H1 (cell line): ENCODE results near the gene MTPN. TPM values are rescaled to one million over a fixed set of nuclear protein-coding genes. Genes with fewer than 3 reads are reported as not detected.

Experiments
- CTCF ChIA-PET: fragments of 300-600 bp; sonication (Branson Sonifier 250); formaldehyde crosslinking; loops from one replicate; lab custom pipeline; 2021; ENCODE audit not compliant: partially characterized antibody; lab: Charles Lee
- POLR2A ChIA-PET: fragments of 300-600 bp; sonication (Branson Sonifier 250); formaldehyde crosslinking; loops from one replicate; lab custom pipeline; 2021; ENCODE audit warnings: inconsistent platforms; ENCODE audit not compliant: partially characterized antibody; lab: Charles Lee
- DNase-seq, 2 experiments: peaks; one replicate each; pipeline versions ENCODE4 v3.0.0 to v3.0.0-alpha.2; 2010 to 2022; ENCODE audit warnings: low spot score in 2 of 2, low read depth in 1 of 2, mixed read lengths in 1 of 2
- FAIRE-seq: peaks from 2 replicates; lab custom pipeline; 2011; peaks lifted over from hg19 to GRCh38; lab: Jason Lieb, UNC
- H2AFZ ChIP-seq: 2 replicates; pipeline ENCODE4 v1.8.1; 2012; ENCODE audit warnings: low read length, inconsistent platforms
- H2AK5ac ChIP-seq: 2 replicates; pipeline ENCODE4 v1.6.1; 2013; ENCODE audit warnings: low read depth, low read length
- H2BK120ac ChIP-seq: replicated peaks from 2 replicates; pipeline ENCODE3; 2013; ENCODE audit warnings: low read depth, low read length, inconsistent platforms
- H2BK12ac ChIP-seq: 2 replicates; pipeline ENCODE4 v1.6.1; 2013; ENCODE audit warnings: low read depth, low read length
- H2BK15ac ChIP-seq: 2 replicates; pipeline ENCODE4 v1.6.1; 2013; ENCODE audit warnings: low read length
- H2BK20ac ChIP-seq: 2 replicates; pipeline ENCODE4 v1.6.1; 2013; ENCODE audit warnings: low read length
- H2BK5ac ChIP-seq: 2 replicates; pipeline ENCODE4 v1.6.1; 2013; ENCODE audit warnings: low read depth, low read length
- H3K14ac ChIP-seq: 2 replicates; pipeline ENCODE4 v1.6.1; 2013; ENCODE audit warnings: inconsistent platforms; ENCODE audit not compliant: insufficient read length
- H3K18ac ChIP-seq: 2 replicates; pipeline ENCODE4 v1.6.1; 2013; ENCODE audit warnings: low read length; ENCODE audit errors: extremely low read depth
- H3K23ac ChIP-seq: 2 replicates; pipeline ENCODE4 v1.6.1; 2013; ENCODE audit warnings: inconsistent platforms; ENCODE audit not compliant: insufficient read length
- H3K23me2 ChIP-seq: 2 replicates; pipeline ENCODE4 v1.6.1; 2013; ENCODE audit warnings: low read depth, low read length
- H3K27ac ChIP-seq: 2 replicates; pipeline ENCODE4 v1.6.1; 2011; ENCODE audit warnings: low read depth, low read length, inconsistent platforms
- H3K27me3 ChIP-seq, 4 experiments: replicated peaks in 1 of 4; 1 replicate in 1 of 4; 2 replicates in 3 of 4; pipeline versions ENCODE4 v1.6.1 to v1.8.1; 2011 to 2013; ENCODE audit warnings: low read length in 3 of 4, mild to moderate bottlenecking in 3 of 4, inconsistent platforms in 2 of 4, mixed read lengths in 2 of 4, moderate library complexity in 1 of 4; ENCODE audit not compliant: control insufficient read depth in 3 of 4, insufficient read depth in 3 of 4; ENCODE audit errors: extremely low read depth in 1 of 4
- H3K36me3 ChIP-seq, 4 experiments: 2 replicates each; pipeline versions ENCODE4 v1.6.1 to v1.8.1; 2011 to 2013; ENCODE audit warnings: mild to moderate bottlenecking in 4 of 4, low read length in 3 of 4, moderate library complexity in 2 of 4, control low read depth in 1 of 4, inconsistent platforms in 1 of 4; ENCODE audit not compliant: insufficient read depth in 4 of 4, control insufficient read depth in 2 of 4
- H3K4ac ChIP-seq: replicated peaks from 2 replicates; pipeline ENCODE3; 2013; ENCODE audit warnings: low read length, low read depth, mixed read lengths, inconsistent platforms; ENCODE audit not compliant: insufficient read length
- H3K4me1 ChIP-seq, 4 experiments: replicated peaks in 1 of 4; 1 replicate in 1 of 4; 2 replicates in 3 of 4; pipeline versions ENCODE4 v1.6.1 to v1.8.1; 2011 to 2013; ENCODE audit warnings: low read length in 3 of 4, inconsistent platforms in 2 of 4, mixed read lengths in 1 of 4; ENCODE audit not compliant: insufficient read depth in 4 of 4, control insufficient read depth in 3 of 4
- H3K4me2 ChIP-seq, 2 experiments: 2 replicates each; pipeline versions ENCODE4 v1.6.1 to v1.8.1; 2011 to 2013; ENCODE audit warnings: low read depth in 2 of 2, low read length in 2 of 2, control low read depth in 1 of 2, inconsistent platforms in 1 of 2, mild to moderate bottlenecking in 1 of 2; ENCODE audit not compliant: insufficient read depth in 1 of 2
- H3K4me3 ChIP-seq, 4 experiments: fragments of 200-600, 300-600 bp in 1 of 4; sonication (generic), shearing (Covaris generic), sonication (Bioruptor Twin) in 1 of 4; 2 replicates each; pipeline versions ENCODE4 v1.5.1 to v1.8.1; 2011 to 2016; ENCODE audit warnings: low read length in 4 of 4, low read depth in 3 of 4, control low read depth in 2 of 4, inconsistent platforms in 2 of 4, mild to moderate bottlenecking in 2 of 4, mixed read lengths in 1 of 4, moderate library complexity in 1 of 4; ENCODE audit not compliant: insufficient read depth in 2 of 4; ENCODE audit errors: extremely low read depth in 1 of 4
- H3K56ac ChIP-seq: replicated peaks from 2 replicates; pipeline ENCODE3; 2013; ENCODE audit warnings: low read depth, mild to moderate bottlenecking, mixed read lengths, low read length, inconsistent platforms; ENCODE audit not compliant: insufficient read length
- H3K79me1 ChIP-seq: 2 replicates; pipeline ENCODE4 v1.6.1; 2013; ENCODE audit warnings: low read depth, low read length, control low read depth
- H3K79me2 ChIP-seq, 2 experiments: 2 replicates each; pipeline versions ENCODE4 v1.6.1 to v1.8.1; 2012 to 2013; ENCODE audit warnings: low read length in 2 of 2, mild to moderate bottlenecking in 2 of 2, inconsistent platforms in 1 of 2; ENCODE audit not compliant: insufficient read depth in 2 of 2, control insufficient read depth in 1 of 2
- H3K9ac ChIP-seq, 4 experiments: replicated peaks in 1 of 4; 1 replicate in 1 of 4; 2 replicates in 3 of 4; pipeline versions ENCODE4 v1.6.1 to v1.8.1; 2011 to 2013; ENCODE audit warnings: low read depth in 3 of 4, low read length in 3 of 4, control low read depth in 2 of 4, mild to moderate bottlenecking in 2 of 4, moderate library complexity in 2 of 4, inconsistent platforms in 1 of 4; ENCODE audit errors: extremely low read depth in 1 of 4
- H3K9me3 ChIP-seq, 2 experiments: 2 replicates each; pipeline versions ENCODE4 v1.6.1 to v1.8.1; 2012 to 2013; ENCODE audit warnings: mild to moderate bottlenecking in 2 of 2, moderate library complexity in 2 of 2, control low read depth in 1 of 2, inconsistent platforms in 1 of 2, low read depth in 1 of 2, low read length in 1 of 2, mixed read lengths in 1 of 2; ENCODE audit not compliant: insufficient read depth in 2 of 2
- H4K20me1 ChIP-seq, 2 experiments: replicated peaks in 1 of 2; 2 replicates each; pipeline versions ENCODE3 to v1.8.1; 2011 to 2013; ENCODE audit warnings: inconsistent platforms in 2 of 2, low read length in 2 of 2, mild to moderate bottlenecking in 1 of 2; ENCODE audit not compliant: insufficient read depth in 2 of 2, control insufficient read depth in 1 of 2
- H4K5ac ChIP-seq: 2 replicates; pipeline ENCODE4 v1.6.1; 2013; ENCODE audit warnings: low read length, low read depth, mixed read lengths, inconsistent platforms; ENCODE audit not compliant: insufficient read length
- H4K8ac ChIP-seq: 2 replicates; pipeline ENCODE4 v1.8.0; 2013; ENCODE audit warnings: mild to moderate bottlenecking, moderate library complexity, low read length, inconsistent platforms; ENCODE audit not compliant: insufficient read depth; ENCODE audit errors: extremely low read depth
- H4K91ac ChIP-seq: replicated peaks from 2 replicates; pipeline ENCODE3; 2013; ENCODE audit warnings: low read length, mixed read lengths, inconsistent platforms; ENCODE audit not compliant: insufficient read length
- ASH2L ChIP-seq: fragments of 200-600, 300-600 bp; sonication (generic); IDR thresholded peaks from one replicate; pipeline ENCODE4 v1.7.1; 2017; ENCODE audit warnings: low read length
- BRCA1 ChIP-seq: IDR thresholded peaks from 2 replicates; pipeline ENCODE4 v1.6.1; 2012; ENCODE audit warnings: low read depth, low read length, improper control_type of control experiment
- CBX5 ChIP-seq: fragments of 300-800, 300-1000 bp; sonication (generic); IDR thresholded peaks from 2 replicates; pipeline ENCODE4 v1.7.1; 2016; ENCODE audit warnings: antibody characterized with exemption, low read length, low read depth
- CHD2 ChIP-seq: IDR thresholded peaks from 2 replicates; pipeline ENCODE4 v1.6.1; 2012; ENCODE audit warnings: low read length, improper control_type of control experiment
- EGR1 ChIP-seq: IDR thresholded peaks from 2 replicates; pipeline ENCODE4 v1.6.1; 2011; ENCODE audit warnings: low read depth, low read length, borderline replicate concordance
- GABPA ChIP-seq: IDR thresholded peaks from 2 replicates; pipeline ENCODE4 v1.6.1; 2011; ENCODE audit warnings: mild to moderate bottlenecking, low read length, moderate library complexity, borderline replicate concordance; ENCODE audit not compliant: insufficient read depth
- NRF1 ChIP-seq: IDR thresholded peaks from 2 replicates; pipeline ENCODE4 v1.6.1; 2011; ENCODE audit warnings: mild to moderate bottlenecking, low read depth, low read length, improper control_type of control experiment
- POLR2AphosphoS5 ChIP-seq: IDR thresholded peaks from 2 replicates; pipeline ENCODE4 v1.6.1; 2011; ENCODE audit warnings: low read depth, low read length
- RBBP5 ChIP-seq: IDR thresholded peaks from 2 replicates; pipeline ENCODE4 v1.7.1; 2012; ENCODE audit warnings: low read depth, mild to moderate bottlenecking, inconsistent platforms, low read length, moderate library complexity, borderline replicate concordance
- SAP30 ChIP-seq: fragments of 300-600 bp; sonication (generic); IDR thresholded peaks from 2 replicates; pipeline ENCODE4 v1.7.1; 2012; ENCODE audit warnings: low read length, moderate library complexity, mild to moderate bottlenecking, inconsistent platforms; ENCODE audit not compliant: insufficient read depth, insufficient replicate concordance
- SIRT6 ChIP-seq: IDR thresholded peaks from one replicate; pipeline ENCODE4 v1.7.1; 2012; ENCODE audit warnings: low read length, inconsistent platforms
- SP1 ChIP-seq: IDR thresholded peaks from 2 replicates; pipeline ENCODE4 v1.6.1; 2011; ENCODE audit warnings: low read depth, low read length
- SP4 ChIP-seq: IDR thresholded peaks from 2 replicates; pipeline ENCODE4 v1.6.1; 2012; ENCODE audit warnings: low read length, inconsistent platforms
- SRF ChIP-seq: IDR thresholded peaks from 2 replicates; pipeline ENCODE4 v1.6.1; 2011; ENCODE audit warnings: mild to moderate bottlenecking, low read depth, low read length, moderate library complexity
- SUZ12 ChIP-seq: fragments of 200-600 bp; sonication (generic); IDR thresholded peaks from 2 replicates; pipeline ENCODE4 v1.6.1; 2012; ENCODE audit warnings: mild to moderate bottlenecking, inconsistent platforms, low read length, moderate library complexity, mixed read lengths
- TBP ChIP-seq: IDR thresholded peaks from 2 replicates; pipeline ENCODE4 v1.6.1; 2011; ENCODE audit warnings: low read depth, low read length, improper control_type of control experiment
- WGBS, 2 experiments: shearing (Covaris generic) in 1 of 2; methylation state at CpG; one replicate each; pipeline versions ENCODE4 v1.1.6 to v1.1.7; 2013 to 2015; ENCODE audit warnings: low lambda C conversion rate in 2 of 2, mixed read lengths in 2 of 2, inconsistent platforms in 1 of 2, low coverage in 1 of 2, missing lambda C conversion rate in 1 of 2; ENCODE audit not compliant: insufficient replicate concordance in 2 of 2, insufficient coverage in 1 of 2, insufficient read length in 1 of 2; ENCODE audit errors: extremely low coverage in 1 of 2, missing lambda C conversion rate in 1 of 2; 5-methylcytosine and 5-hydroxymethylcytosine counted together
- polyA plus RNA-seq, 7 experiments: library from polyadenylated mRNA; depleted of rRNA in 3 of 7; stranded (reverse) in 5 of 7; unstranded in 2 of 7; fragments of >200 nt in 5 of 7; fragments of 200-250 nt in 2 of 7; gene quantifications; 1 replicate in 5 of 7; 2 replicates in 1 of 7; 4 replicates in 1 of 7; pipeline versions ENCODE4 v1.2.1 to v1.2.3, GENCODE V29; 2011 to 2013; ENCODE audit warnings: missing spikeins in 2 of 7, mixed read lengths in 2 of 7
- total RNA-seq: library from RNA; stranded (reverse); fragmentation: NEBNext Ultra II Directional; extraction: Animal tissue kit (Norgen Biotek cat#: 25700); gene quantifications from 2 replicates; pipeline ENCODE4 v1.2.1, GENCODE V29; 2021

The MTPN gene
- total and polyA plus RNA-seq, 2 of the 8 experiments (the other 6 are each of a cell fraction or from before 2014, with no cell fraction given): 33.0 to 101 TPM

GRCh38 chr7:135918134-135918533, 59.0 kb downstream of the MTPN start:
- no peak overlapping the region for H4K5ac ChIP-seq
- H3K14ac ChIP-seq: no peak overlapping the region
- H3K4me2 ChIP-seq: no peak overlapping the region
- no peak overlapping the region for H4K91ac ChIP-seq
- no peak overlapping the region for H2AFZ ChIP-seq
- no peaks in the 10 kb centered on the region for H3K79me1 ChIP-seq
- CTCF ChIA-PET: no interaction called here
- H3K23ac ChIP-seq: no peak overlapping the region
- H3K23me2 ChIP-seq: no peaks in the 10 kb centered on the region
- no peak overlapping the region for H3K27ac ChIP-seq
- no peak overlapping the region for H2BK20ac ChIP-seq
- no peak overlapping the region for H2BK15ac ChIP-seq
- no peaks in the 10 kb centered on the region for H3K79me2 ChIP-seq
- no peaks in the 10 kb centered on the region for H4K20me1 ChIP-seq
- no peak overlapping the region for H3K4me3 ChIP-seq
- FAIRE-seq (no peak), DNase-seq (no peak)
- POLR2A ChIA-PET: no interaction called here
- H3K9me3 ChIP-seq: no peaks in the 10 kb centered on the region
- no peak overlapping the region for H2AK5ac ChIP-seq
- no peak overlapping the region for H3K18ac ChIP-seq
- H3K56ac ChIP-seq: no peak overlapping the region
- no peak overlapping the region for H3K4ac ChIP-seq
- no peaks in the 10 kb centered on the region for H3K36me3 ChIP-seq
- no peak overlapping the region; the same call in 1 of the 2 replicates for H4K8ac ChIP-seq
- H2BK5ac ChIP-seq: no peak overlapping the region
- H3K9ac ChIP-seq: no peak overlapping the region
- no peaks in the 10 kb centered on the region for H3K27me3 ChIP-seq
- H2BK12ac ChIP-seq: no peak overlapping the region
- TF ChIP-seq ASH2L (no peak), SUZ12 (no peak), CBX5 (no peak), SAP30 (no peak), TBP (no peak), GABPA (no peak), CHD2 (no peak), SP1 (no peak), RBBP5 (no peak), SRF (no peak), POLR2AphosphoS5 (no peak), SIRT6 (no peak), SP4 (no peak), NRF1 (no peak), EGR1 (no peak), BRCA1 (no peak)
- no peak overlapping the region for H2BK120ac ChIP-seq
- 85% methylated on average over 5 of the region's 5 CpGs; no CpG with 5 or more reads in 1 of the 2 experiments for WGBS, 2 experiments
- no peaks in the 10 kb centered on the region for H3K4me1 ChIP-seq
